DMS 273 (cell line): ENCODE data around the gene RASGRP1.

ENCODE experiments used
- DNase-seq: peaks from one replicate; lab custom pipeline; 2025; ENCODE audit not compliant: unreplicated experiment; lab: John Stamatoyannopoulos, UW

The RASGRP1 gene

DNA sequence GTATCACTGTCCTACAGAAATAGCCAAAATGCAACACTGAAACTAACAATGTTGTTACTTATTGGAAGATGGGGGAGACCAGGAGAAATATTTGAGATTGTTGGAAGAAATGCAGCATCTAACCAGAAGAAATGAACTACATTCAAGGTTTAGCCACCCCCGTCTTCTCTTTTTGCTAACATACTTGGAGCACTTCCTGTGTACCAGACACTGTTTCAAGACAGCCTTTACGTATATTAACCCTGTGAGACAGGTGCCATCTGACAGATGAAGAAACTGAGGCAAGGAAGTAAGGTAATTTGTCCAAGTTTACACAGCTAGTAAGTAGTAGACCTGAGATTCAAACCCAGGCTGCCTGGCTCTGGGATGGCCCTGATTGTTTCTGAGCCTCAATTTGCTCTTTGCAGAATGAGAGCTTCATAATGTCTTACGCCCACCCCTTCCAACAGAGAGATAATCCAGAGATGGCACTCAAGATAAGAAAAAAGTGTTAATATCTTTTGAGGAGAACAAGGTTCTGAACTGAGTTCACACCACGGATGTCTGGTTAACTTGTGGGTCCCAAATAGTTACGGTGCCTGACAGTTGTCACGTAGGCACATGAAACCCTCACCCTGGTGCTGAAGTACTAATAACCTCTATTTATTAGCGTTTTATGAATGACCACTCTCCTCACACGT lies 26.1 kb downstream of the RASGRP1 start:
- DNase-seq: no peak

GRCh38 chr15:38536201-38536676 lies 28.4 kb downstream of the RASGRP1 start:
- peak; percentile 49 for DNase-seq

DNA sequence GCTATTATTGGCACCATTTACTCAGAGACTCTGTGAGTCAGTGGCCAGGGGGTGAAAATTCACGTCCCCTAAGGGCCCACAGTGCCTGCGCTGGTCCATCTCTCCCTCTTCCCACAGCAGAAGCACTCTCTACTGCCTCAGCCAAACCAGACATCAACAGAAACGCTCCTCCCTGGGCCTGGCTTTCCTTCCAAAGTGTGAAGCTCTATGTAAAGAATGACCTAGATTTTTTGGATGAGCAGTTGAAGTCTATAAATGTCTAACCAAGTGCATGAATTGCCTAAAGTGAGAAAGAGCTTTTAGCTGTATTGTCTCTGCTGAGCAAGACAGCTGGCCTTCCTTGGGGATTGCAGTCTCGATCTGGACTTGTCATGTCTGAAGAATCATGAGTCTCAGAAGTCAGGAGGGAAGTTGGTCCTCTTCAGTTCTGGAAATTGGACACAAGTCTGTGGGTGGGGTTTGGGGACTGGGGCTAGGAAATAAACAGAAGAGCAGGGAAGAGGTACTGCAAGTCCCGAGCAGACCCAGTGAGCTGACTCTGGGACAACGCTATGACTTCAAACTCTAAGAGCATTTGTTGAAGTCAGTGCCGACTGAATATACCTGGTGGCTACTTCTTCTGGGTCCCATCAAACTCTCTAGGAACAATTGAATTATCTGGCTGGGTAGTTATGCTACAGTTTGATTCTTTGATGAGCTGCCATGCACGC lies 29.0 kb downstream of the RASGRP1 start:
- DNase-seq: no peak

GRCh38 chr15:38534691-38535090 lies 29.9 kb downstream of the RASGRP1 start:
- DNase-seq: no peak

DNA sequence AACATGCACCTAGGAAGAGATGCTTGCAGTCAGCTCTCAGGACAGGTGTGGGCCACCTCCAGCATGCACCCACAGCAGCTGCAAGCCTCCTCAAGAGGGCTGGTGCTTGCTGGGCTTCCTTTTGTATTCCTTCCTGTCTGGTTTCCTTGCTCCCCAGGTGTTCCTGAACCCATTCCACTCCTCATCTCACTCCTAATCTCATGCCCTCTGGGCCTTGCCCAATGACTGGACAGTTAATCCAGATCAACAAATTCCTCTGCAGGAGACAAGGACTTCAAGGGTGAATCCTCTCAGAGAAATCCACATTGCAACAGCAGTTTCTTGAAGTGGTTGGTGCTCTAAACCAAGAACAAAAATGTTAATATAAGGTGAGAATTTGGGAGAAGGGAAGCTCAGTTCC lies 30.7 kb downstream of the RASGRP1 start:
- DNase-seq: no peak

DNA sequence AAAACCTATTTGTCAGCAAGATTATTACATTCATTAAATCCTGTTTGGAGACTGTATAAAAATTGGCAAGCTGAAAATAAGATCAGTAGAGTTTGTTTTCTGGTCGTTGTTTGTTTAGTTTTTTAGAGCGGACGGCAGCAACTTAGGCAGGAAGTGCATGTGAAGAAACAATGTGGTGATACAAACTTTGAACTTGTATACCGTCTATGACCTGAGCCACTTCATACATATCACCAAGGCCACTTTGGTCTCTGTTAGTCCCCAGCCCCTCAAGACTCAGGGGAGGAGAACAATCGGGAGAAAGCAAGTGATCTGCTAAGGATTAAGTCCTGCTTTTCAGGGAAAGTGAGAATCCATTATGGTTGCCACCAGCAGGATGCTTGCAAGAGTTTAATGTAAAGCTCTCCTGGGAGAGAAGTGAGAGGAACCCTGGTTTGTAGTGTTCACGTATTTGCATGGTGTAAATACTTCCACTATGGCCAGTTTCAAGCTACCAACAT lies 31.1 kb downstream of the RASGRP1 start:
- DNase-seq: no peak

- no peak for DNase-seq
Measured at GRCh38 chr15:38532728-38533127, 31.9 kb downstream of the RASGRP1 start.

GRCh38 chr15:38531509-38531908 lies 33.1 kb downstream of the RASGRP1 start:
- no peak for DNase-seq

DNA sequence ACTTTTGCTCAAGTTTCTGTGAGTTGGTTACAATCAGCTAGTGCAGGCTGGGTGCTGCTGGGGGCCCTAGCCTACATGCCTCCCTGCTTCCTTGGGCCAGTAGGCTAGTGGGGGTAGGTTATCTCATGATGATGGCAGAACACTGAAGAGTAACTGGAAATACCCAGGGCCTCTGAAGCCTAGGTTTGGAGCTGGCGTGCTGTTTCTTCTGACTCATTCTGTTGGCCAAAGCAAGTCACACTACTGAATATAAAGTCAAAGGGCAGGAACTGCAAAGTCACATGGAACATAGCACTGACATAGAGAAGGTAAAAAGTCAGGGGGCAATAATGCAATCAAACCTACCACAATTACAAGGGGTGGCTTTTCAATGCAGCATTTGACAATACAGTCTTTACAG lies 34.5 kb downstream of the RASGRP1 start:
- no peak for DNase-seq

- no peak for DNase-seq
Measured at GRCh38 chr15:38528294-38528693, 36.3 kb downstream of the RASGRP1 start.

- DNase-seq: no peak
Measured at GRCh38 chr15:38526158-38526557, 38.5 kb downstream of the RASGRP1 start.

DNA sequence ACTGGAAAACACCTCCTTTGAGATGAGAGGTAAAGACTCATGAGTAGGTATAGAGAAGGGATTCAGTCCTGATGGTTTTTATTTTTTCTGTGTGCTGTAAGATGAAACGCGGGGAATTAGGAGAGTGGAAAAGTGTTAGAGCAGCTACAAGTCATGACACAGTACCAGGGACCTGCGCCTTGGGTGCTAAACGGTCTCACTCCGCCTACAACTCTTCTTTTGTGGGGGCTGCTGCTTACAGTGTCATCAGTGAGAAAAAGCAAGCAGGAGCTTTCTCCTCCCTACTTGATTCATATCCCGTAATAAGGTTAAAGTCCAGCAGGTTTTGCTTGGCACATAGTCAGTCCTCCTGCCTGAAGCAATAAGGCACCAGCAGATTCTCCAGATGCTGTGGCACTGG lies 39.1 kb downstream of the RASGRP1 start:
- DNase-seq: no peak

- DNase-seq: no peak
Measured at GRCh38 chr15:38524156-38524555, 40.5 kb downstream of the RASGRP1 start.

GRCh38 chr15:38522922-38523321 lies 41.7 kb downstream of the RASGRP1 start:
- no peak for DNase-seq

GRCh38 chr15:38521316-38521715 lies 43.3 kb downstream of the RASGRP1 start:
- DNase-seq: peak; percentile 2

GRCh38 chr15:38520035-38520434 lies 44.6 kb downstream of the RASGRP1 start:
- peak; percentile 3 for DNase-seq

- no peak for DNase-seq
Measured at GRCh38 chr15:38518084-38518483, 46.5 kb downstream of the RASGRP1 start.

DNA sequence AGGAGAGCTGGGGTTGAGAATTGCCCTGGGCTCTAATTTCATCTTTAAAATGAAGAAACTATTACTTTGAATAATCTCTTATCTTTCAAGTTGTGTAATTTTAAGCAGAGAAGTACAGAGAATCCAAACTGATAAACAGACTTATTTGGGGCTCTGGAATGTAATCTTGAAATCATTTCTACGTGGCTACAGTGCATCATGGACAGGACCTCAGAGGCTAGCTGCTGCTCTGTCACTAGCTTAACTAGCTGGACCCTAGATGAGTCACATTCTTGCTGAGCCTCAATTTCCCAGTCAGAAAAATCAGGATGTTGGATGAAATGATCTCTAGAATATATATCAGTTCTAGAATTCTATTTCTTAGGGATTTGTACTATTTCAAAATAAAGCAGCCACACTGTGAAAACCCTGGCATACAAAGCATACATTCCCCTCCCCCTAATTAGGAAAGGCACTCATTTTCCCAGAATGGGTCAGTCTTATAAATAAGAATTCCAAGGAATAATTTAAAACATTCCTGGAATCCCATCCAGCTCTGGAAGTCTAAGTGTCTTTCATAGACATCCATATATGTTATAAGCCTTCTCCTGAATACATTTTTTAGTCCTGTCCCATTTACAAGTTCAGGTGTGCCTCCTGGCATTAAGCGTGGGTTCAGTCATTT lies 47.2 kb downstream of the RASGRP1 start:
- DNase-seq: no peak

GRCh38 chr15:38516626-38517025 lies 48.0 kb downstream of the RASGRP1 start:
- no peak for DNase-seq

- no peak for DNase-seq
Measured at GRCh38 chr15:38514601-38515000, 50.0 kb downstream of the RASGRP1 start.

DNA sequence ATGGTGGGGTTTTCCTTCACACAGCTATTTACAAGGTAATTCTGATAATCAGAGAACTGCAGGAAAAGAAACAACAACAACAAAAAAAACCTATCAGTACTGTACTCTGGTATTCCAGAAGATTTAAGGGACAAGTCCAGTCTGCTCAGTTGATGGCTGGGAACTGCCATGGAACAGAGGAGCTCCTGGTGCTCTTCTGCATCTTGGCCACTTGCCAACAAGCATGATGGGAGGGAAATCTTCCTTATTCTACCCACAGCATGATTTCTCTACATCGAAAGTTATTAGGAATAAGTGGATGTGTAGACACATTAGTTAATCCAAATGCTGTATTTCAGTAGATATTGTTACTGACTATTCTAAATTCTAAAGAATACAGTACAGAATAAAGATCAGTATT lies 51.7 kb downstream of the RASGRP1 start:
- DNase-seq: peak; percentile 7

- no peak for DNase-seq
Measured at GRCh38 chr15:38509152-38509551, 55.5 kb downstream of the RASGRP1 start.
